Tibial nerve (tissue), 4 donors: ENCODE data around the gene DCTN1. TPM values are rescaled to one million over a fixed set of nuclear protein-coding genes. Genes with fewer than 3 reads are reported as not detected.
A peak's percentile ranks its signal among the peaks of the same experiment; 100 is the strongest.
"Not testable (repeated sequence)": the region's sequence is repeated elsewhere in the genome, so short reads cannot be mapped to it uniquely, and the experiment has no call there.

Experiments used
- DNase-seq, 2 donors: peaks; one replicate each; pipeline ENCODE4 v3.0.0-alpha.2; 2019; ENCODE audit warnings: low spot score in 2 of 2
- H3K27ac ChIP-seq, 4 donors: fragments of 200-600 bp; sonication (generic) in 3 of 4; one replicate each; pipeline ENCODE4 v1.5.1; 2017 to 2019; ENCODE audit warnings: mild to moderate bottlenecking in 1 of 4
- H3K27me3 ChIP-seq, 2 donors: fragments of 200-600 bp; sonication (generic) in 1 of 2; one replicate each; pipeline versions ENCODE4 v1.5.1 to v1.6.0; 2017 to 2019
- H3K36me3 ChIP-seq, 3 donors: fragments of 200-600 bp; sonication (generic); one replicate each; pipeline ENCODE4 v1.5.1; 2018 to 2019
- H3K4me1 ChIP-seq, 4 donors: fragments of 200-600 bp; sonication (generic) in 3 of 4; one replicate each; pipeline ENCODE4 v1.5.1; 2017 to 2019
- H3K4me3 ChIP-seq, 4 donors: fragments of 200-600 bp; sonication (generic) in 3 of 4; one replicate each; pipeline ENCODE4 v1.5.1; 2017 to 2019; ENCODE audit warnings: mild to moderate bottlenecking in 1 of 4, moderate library complexity in 1 of 4
- H3K9me3 ChIP-seq, 4 donors: fragments of 200-600 bp; sonication (generic) in 3 of 4; one replicate each; pipeline ENCODE4 v1.5.1; 2017 to 2019
- EP300 ChIP-seq, 2 donors: sonication (generic); formaldehyde crosslinking; IDR thresholded peaks; one replicate each; pipeline ENCODE4 v1.6.1; 2017; ENCODE audit warnings: antibody characterized with exemption in 2 of 2, mild to moderate bottlenecking in 1 of 2
- POLR2A ChIP-seq, 2 donors: fragments of 450-650 bp; IDR thresholded peaks; one replicate each; pipeline ENCODE4 v1.6.1; 2017; ENCODE audit warnings: antibody characterized with exemption in 2 of 2, mild to moderate bottlenecking in 2 of 2, moderate library complexity in 2 of 2
- WGBS, 2 donors: methylation state at CpG; one replicate each; pipeline ENCODE4 v1.1.5; 2018; 5-methylcytosine and 5-hydroxymethylcytosine counted together
- total RNA-seq, 4 donors: library from RNA; depleted of rRNA; stranded (reverse); fragments of >200 nt; gene quantifications; one replicate each; pipeline ENCODE4 v1.1.0, GENCODE V29; 2016
- TF ChIP-seq, protein P1 (sequence below), 5 experiments: fragments of 200-600 bp in 3 of 5; fragments of 450-650 bp in 2 of 5; sonication (generic) in 3 of 5; IDR thresholded peaks; one replicate each; pipeline ENCODE4 v1.5.1; 2016 to 2019; ENCODE audit warnings: antibody characterized with exemption in 5 of 5, mild to moderate bottlenecking in 3 of 5, moderate library complexity in 2 of 5

The DCTN1 gene
- total RNA-seq, 4 donors from 2014 or later, result 122 to 157 (median 140) TPM

DNA sequence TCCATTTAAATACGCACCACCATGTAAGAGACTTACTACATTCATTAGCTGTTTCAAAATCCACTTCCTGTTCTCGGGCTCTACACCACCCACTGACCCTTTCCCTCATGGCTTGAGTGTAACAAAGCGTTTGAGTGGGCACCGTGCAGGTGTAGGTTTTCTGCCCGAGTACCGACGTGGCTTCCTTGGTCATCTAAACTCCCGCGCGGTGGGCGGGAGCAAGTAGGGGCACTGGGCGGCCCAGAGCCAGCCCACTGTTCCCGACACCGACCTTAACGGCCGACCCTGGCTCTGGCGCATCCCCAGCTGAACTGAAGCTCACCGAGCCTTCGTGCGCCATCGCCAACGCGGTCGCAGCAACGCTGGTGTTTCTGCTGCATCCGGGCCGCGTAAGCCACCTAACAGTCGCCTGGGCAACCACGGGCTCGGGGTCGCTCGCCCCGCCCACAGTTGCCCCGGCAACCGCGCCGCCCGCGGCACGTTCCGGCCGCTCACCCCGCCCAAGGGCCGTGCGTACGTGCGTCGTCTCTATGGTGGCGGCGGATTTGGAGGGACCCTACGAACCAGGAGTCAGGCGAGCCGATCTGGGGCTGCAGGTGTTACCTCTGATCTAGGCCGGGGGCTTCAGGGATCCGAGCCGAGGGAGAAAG lies 41.2 kb upstream of the DCTN1 start, which contains the start of the genes C2orf81 and WDR54:
Gene C2orf81, minus strand, starts transcription at position 399 of the 650 bp plus-strand sequence. Its CDS starts 59 bp downstream, at position 340.
Gene WDR54, plus strand, starts transcription at position 510 of the 650 bp plus-strand sequence. CDS start 424 bp downstream, outside the sequence.
- Histone ChIP-seq H3K4me3 (peak within 1 kb of the TSS; percentile 42 to 70 (median 54)), H3K27me3 (no peaks in the 10 kb centered on the region), H3K4me1 (peaks cover 0 to 27% (median 9%) of the 10 kb centered on the region in 4 donors), H3K36me3 (peaks cover 0 to 16% (median 0%) of the 10 kb centered on the region in 3 donors), H3K27ac (peak within 1 kb of the TSS; percentile 2 to 88 (median 82)), H3K9me3 (no peaks in the 10 kb centered on the region)
- peak; percentile 64 to 67 for DNase-seq
- WGBS, 2 donors, result 0 to 1% methylated on average over 32 to 57 of the region's 57 CpGs
- TF ChIP-seq EP300 (IDR thresholded peaks at IDR 0.05) (peak in 1 of 2 donors; percentile 78), POLR2A (IDR thresholded peaks at IDR 0.05) (peak; percentile 26 to 40)
- TF ChIP-seq, protein P1, sequence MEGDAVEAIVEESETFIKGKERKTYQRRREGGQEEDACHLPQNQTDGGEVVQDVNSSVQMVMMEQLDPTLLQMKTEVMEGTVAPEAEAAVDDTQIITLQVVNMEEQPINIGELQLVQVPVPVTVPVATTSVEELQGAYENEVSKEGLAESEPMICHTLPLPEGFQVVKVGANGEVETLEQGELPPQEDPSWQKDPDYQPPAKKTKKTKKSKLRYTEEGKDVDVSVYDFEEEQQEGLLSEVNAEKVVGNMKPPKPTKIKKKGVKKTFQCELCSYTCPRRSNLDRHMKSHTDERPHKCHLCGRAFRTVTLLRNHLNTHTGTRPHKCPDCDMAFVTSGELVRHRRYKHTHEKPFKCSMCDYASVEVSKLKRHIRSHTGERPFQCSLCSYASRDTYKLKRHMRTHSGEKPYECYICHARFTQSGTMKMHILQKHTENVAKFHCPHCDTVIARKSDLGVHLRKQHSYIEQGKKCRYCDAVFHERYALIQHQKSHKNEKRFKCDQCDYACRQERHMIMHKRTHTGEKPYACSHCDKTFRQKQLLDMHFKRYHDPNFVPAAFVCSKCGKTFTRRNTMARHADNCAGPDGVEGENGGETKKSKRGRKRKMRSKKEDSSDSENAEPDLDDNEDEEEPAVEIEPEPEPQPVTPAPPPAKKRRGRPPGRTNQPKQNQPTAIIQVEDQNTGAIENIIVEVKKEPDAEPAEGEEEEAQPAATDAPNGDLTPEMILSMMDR (IDR thresholded peaks at IDR 0.05), result no peak

DNA sequence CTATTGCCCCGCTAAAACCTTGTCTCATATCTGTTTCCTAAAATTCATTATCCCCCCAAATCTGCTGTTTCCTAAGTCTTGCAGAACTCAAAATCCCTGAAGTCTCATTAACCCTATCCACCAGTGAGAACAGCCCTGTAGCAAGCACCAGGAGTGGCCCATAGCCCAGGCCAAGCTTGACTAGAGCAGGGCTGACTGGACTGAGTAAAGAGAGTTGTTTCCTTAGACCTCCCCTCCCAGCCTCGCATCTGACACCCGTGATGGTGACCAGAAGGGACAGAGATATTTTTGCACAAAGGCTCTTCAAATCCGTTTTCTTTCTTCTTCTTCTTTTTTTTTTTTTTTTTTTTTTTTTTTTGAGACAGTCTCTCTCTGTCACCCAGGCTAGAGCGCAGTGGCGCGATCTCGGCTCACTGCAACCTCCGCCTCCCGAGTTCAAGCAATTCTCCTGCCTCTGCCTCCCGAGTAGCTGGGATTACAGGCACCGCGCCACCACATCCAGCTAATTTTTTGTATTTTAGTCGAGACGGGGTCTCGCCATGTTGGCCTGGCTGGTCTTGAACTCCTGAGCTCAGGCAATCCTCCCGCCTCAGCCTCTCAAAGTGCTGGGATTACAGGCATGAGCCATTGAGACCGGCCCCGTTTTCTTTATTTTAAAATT lies 40.5 kb upstream of the DCTN1 start:
- H3K9me3 ChIP-seq, H3K36me3 ChIP-seq, DNase-seq, H3K27me3 ChIP-seq: not testable (repeated sequence)
- Histone ChIP-seq H3K27ac (peak overlapping the region; percentile 2 to 88 (median 82)), H3K4me1 (peaks cover 0 to 35% (median 14%) of the 10 kb centered on the region in 4 donors), H3K4me3 (peak overlapping the region in 2 of 4 donors; percentile 42 to 70)
- 78% methylated on average over 19 of the region's 19 CpGs for whole genome bisulfite sequencing, 2 donors

DNA sequence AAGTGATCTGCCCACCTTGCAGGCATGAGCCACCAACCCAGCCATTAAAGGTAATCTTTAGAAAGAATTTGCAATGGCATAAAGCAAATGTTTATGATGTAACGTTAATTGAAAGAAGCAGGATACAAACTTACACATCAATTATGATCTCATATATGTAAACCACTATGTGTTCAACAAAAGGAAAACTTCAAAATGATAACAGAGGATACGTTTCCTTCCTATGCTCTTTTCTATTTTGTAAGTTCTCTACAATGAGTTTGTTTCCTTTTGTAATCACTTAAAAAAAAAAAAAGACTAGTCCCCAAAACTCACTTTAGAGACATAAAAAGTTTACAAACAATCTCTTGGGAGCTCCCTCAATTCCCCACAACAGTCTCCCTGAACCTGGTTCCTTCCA lies 39.9 kb upstream of the DCTN1 start:
- Histone ChIP-seq H3K27ac (no peak overlapping the region), H3K4me1 (peaks cover 0 to 40% (median 15%) of the 10 kb centered on the region in 4 donors), H3K9me3 (no peaks in the 10 kb centered on the region), H3K36me3 (peaks cover 0 to 3% (median 0%) of the 10 kb centered on the region in 3 donors), H3K4me3 (no peak overlapping the region), H3K27me3 (no peaks in the 10 kb centered on the region)
- TF ChIP-seq, protein P1 (IDR thresholded peaks at IDR 0.05), result no peak
- TF ChIP-seq POLR2A (IDR thresholded peaks at IDR 0.05), result no peak
- TF ChIP-seq EP300 (IDR thresholded peaks at IDR 0.05), result no peak
- DNase-seq, result no peak
- 76 to 80% methylated on average over 2 of the region's 2 CpGs for WGBS, 2 donors

DNA sequence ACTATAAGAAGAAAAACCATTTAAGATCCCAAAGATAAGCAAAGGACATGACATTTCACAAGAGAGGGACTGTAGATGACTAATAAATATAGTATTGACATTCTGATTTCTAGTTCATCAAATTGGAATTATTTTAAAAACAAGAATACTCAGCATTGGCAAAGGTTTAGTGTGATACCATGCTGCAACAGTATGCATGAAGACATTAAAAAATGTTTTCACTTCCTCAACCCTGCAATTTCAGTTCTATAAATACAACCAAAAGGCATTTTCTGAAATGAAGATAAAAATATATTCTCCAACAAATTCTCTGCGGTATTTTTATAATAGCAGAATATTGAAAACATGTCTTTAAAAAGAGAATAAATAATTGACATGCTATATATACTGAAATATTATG lies 39.2 kb upstream of the DCTN1 start:
- Histone ChIP-seq H3K36me3 (no peaks in the 10 kb centered on the region), H3K9me3 (no peaks in the 10 kb centered on the region), H3K27ac (no peak overlapping the region), H3K4me1 (peaks cover 0 to 47% (median 18%) of the 10 kb centered on the region in 4 donors), H3K27me3 (no peaks in the 10 kb centered on the region), H3K4me3 (no peak overlapping the region)
- 81 to 82% methylated on average over 1 of the region's 1 CpG for WGBS, 2 donors
- TF ChIP-seq POLR2A (IDR thresholded peaks at IDR 0.05) (no peak), EP300 (IDR thresholded peaks at IDR 0.05) (no peak)
- TF ChIP-seq, protein P1 (IDR thresholded peaks at IDR 0.05), result no peak
- no peak for DNase-seq

DNA sequence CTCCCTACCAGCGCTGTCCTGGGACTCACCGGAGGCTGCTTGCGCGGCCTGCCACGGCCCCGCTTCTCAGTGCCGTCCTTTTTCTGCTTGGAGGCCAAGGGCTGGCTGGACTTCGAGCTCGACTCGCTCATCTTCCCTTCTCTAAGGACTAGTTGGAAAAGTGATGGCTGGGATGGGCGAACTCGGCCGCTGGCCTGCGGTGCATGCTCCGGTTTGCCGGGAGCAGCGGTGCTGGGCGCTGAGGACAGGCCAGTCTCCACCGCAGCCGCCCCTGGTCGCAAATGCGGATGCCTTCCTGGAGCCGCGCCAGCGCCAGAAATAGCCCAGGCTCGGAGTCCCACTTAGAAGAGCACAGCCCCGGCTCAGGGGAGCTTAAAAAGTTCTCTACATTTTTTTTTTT lies 38.2 kb upstream of the DCTN1 start:
- TF ChIP-seq POLR2A (IDR thresholded peaks at IDR 0.05) (no peak), EP300 (IDR thresholded peaks at IDR 0.05) (no peak)
- TF ChIP-seq, protein P1 (IDR thresholded peaks at IDR 0.05), result no peak
- Histone ChIP-seq H3K9me3 (no peaks in the 10 kb centered on the region), H3K4me3 (no peak overlapping the region), H3K27ac (peak overlapping the region in 1 of 4 donors; percentile 3), H3K4me1 (peaks cover 0 to 57% (median 21%) of the 10 kb centered on the region in 4 donors), H3K36me3 (no peaks in the 10 kb centered on the region), H3K27me3 (no peaks in the 10 kb centered on the region)
- no peak for DNase-seq
- WGBS, 2 donors, result 73 to 83% methylated on average over 23 to 27 of the region's 27 CpGs
